Dermis microvascular lymphatic vessel endothelial cell (primary cell): Measurements from ENCODE around the gene MADD. TPM values are rescaled to one million over a fixed set of nuclear protein-coding genes. Genes with fewer than 3 reads are reported as not detected.

Experiments
- DNase-seq, 2 donors: peaks; one replicate each; pipeline versions ENCODE4 v3.0.0 to v3.0.0-alpha.2; 2010; ENCODE audit warnings: low read depth in 2 of 2
- total RNA-seq: library from RNA; depleted of rRNA; stranded (reverse); fragments of >200 nt; gene quantifications from 2 replicates; pipeline ENCODE4 v1.2.1, GENCODE V29; 2014

The MADD gene
- total RNA-seq, 1 donor from 2014 or later = 15.5 TPM

GRCh38 chr11:47379317-47379716 lies 109.4 kb downstream of the MADD start:
- no peak for DNase-seq

Other genes starting within 250 kb of the MADD start
- gene ARFGAP2, start 93.3 kb upstream of the MADD start, total RNA-seq = 73.6 and 94.6 TPM in 2 replicates
- gene PACSIN3, start 83.7 kb upstream of the MADD start, total RNA-seq = 16.2 and 21.4 TPM in 2 replicates
- 39.7 and 61.1 TPM in 2 replicates for gene DDB2, start 55.2 kb upstream of the MADD start, total RNA-seq
- gene ACP2, start 21.3 kb upstream of the MADD start, total RNA-seq = 23.2 and 42.6 TPM in 2 replicates
- 30.6 and 33.0 TPM in 2 replicates for gene NR1H3, start 12.1 kb upstream of the MADD start, total RNA-seq
- gene MYBPC3, start 82.6 kb downstream of the MADD start, total RNA-seq = not detected in 2 replicates
- gene SPI1, start 108.4 kb downstream of the MADD start, total RNA-seq = under 0.01 TPM in 1 of 2 replicates, not detected in the other
- 32.5 and 70.5 TPM in 2 replicates for gene SLC39A13, start 138.5 kb downstream of the MADD start, total RNA-seq
- gene PSMC3, start 156.3 kb downstream of the MADD start, total RNA-seq = 163 and 166 TPM in 2 replicates
- 0.13 and 0.25 TPM in 2 replicates for gene RAPSN, start 179.0 kb downstream of the MADD start, total RNA-seq